Esophagus (tissue), 2 donors: ENCODE results near the gene ADD2. TPM values are rescaled to one million over a fixed set of nuclear protein-coding genes. Genes with fewer than 3 reads are reported as not detected.

Source experiments
- H3K27ac ChIP-seq, 2 donors: one replicate each; pipeline ENCODE4 v1.5.1; 2013; ENCODE audit warnings: low read depth in 2 of 2, mild to moderate bottlenecking in 2 of 2, inconsistent platforms in 1 of 2, low read length in 1 of 2, moderate library complexity in 1 of 2
- H3K27me3 ChIP-seq, 2 donors: one replicate each; pipeline ENCODE4 v1.6.1; 2013; ENCODE audit warnings: low read length in 2 of 2, control low read depth in 1 of 2, mild to moderate bottlenecking in 1 of 2; ENCODE audit not compliant: insufficient read depth in 2 of 2, control insufficient read depth in 1 of 2
- H3K36me3 ChIP-seq, 2 donors: one replicate each; pipeline ENCODE4 v1.6.1; 2013; ENCODE audit warnings: low read length in 1 of 2; ENCODE audit not compliant: control insufficient read depth in 2 of 2, insufficient read depth in 2 of 2
- H3K4me1 ChIP-seq, 2 donors: one replicate each; pipeline ENCODE4 v1.6.1; 2013; ENCODE audit warnings: low read length in 1 of 2; ENCODE audit not compliant: control insufficient read depth in 2 of 2, insufficient read depth in 2 of 2
- H3K4me3 ChIP-seq, 2 donors: one replicate each; pipeline ENCODE4 v1.5.1; 2013; ENCODE audit warnings: low read length in 2 of 2, mild to moderate bottlenecking in 2 of 2, low read depth in 1 of 2, moderate library complexity in 1 of 2
- H3K9me3 ChIP-seq, 2 donors: one replicate each; pipeline ENCODE4 v1.6.1; 2013; ENCODE audit warnings: mild to moderate bottlenecking in 2 of 2, low read depth in 1 of 2, low read length in 1 of 2, moderate library complexity in 1 of 2; ENCODE audit not compliant: control insufficient read depth in 2 of 2, insufficient read depth in 1 of 2
- WGBS, 2 donors: extraction: QIAGEN DNeasy Blood & Tissue Kit; methylation state at CpG; one replicate each; pipeline ENCODE4 v1.1.7; 2013; 5-methylcytosine and 5-hydroxymethylcytosine counted together
- polyA plus RNA-seq, 2 donors: library from polyadenylated mRNA; stranded (reverse); fragments of 200-250 nt; gene quantifications; one replicate each; pipeline ENCODE4 v1.2.3, GENCODE V29; 2013
- donor health status: healthy with polysubstance abuse.
- donor health status: Bipolar disorder and iron deficiency.

The ADD2 gene
- polyA plus RNA-seq, 2 donors: 0.09 to 0.12 TPM

DNA sequence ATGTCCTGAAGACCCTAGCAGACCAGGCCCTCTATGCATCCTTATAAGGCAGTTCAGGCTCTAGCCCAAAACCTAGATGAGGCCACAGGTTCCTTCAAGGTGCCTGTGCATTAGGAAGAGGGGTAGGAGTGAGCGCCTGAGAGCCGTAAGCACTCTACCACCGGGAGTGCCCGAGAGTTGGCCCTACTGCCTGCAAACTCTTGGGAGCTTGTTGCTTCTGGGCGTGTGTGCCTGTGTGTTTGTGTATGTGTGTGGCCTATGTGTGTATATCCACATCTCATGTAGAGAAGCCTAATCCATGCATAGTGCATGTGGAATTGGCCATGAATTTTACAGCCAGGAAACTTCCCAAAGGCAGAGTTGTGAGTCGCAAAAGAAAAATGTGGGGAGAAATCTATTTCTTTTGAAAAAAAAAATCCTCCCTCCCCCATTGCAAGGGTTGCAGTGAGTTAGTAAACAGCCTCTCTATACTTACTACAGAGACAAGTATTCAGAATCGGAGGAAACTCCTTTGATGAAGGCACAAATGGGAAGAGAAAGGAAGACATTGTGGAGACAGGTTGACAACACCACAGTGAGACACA, 96.8 kb downstream of the ADD2 start:
- WGBS, 2 donors: 88% methylated on average over 7 of the region's 7 CpGs

GRCh38 chr2:70670626-70671025, 97.4 kb downstream of the ADD2 start:
- no peaks in the 10 kb centered on the region for H3K27me3 ChIP-seq
- no peaks in the 10 kb centered on the region for H3K9me3 ChIP-seq
- no peak overlapping the region for H3K27ac ChIP-seq
- H3K4me3 ChIP-seq: no peak overlapping the region
- WGBS, 2 donors: 78 to 83% methylated on average over 3 of the region's 3 CpGs
- H3K36me3 ChIP-seq: no peaks in the 10 kb centered on the region
- no peaks in the 10 kb centered on the region for H3K4me1 ChIP-seq

More for the DNA sequence above, 96.8 kb downstream of the ADD2 start:
- Histone ChIP-seq H3K36me3 (no peaks in the 10 kb centered on the region), H3K27ac (no peak overlapping the region), H3K27me3 (no peaks in the 10 kb centered on the region), H3K9me3 (no peaks in the 10 kb centered on the region), H3K4me3 (no peak overlapping the region), H3K4me1 (no peaks in the 10 kb centered on the region)

GRCh38 chr2:70670202-70670601, 97.8 kb downstream of the ADD2 start:
- Histone ChIP-seq H3K9me3 (no peaks in the 10 kb centered on the region), H3K36me3 (no peaks in the 10 kb centered on the region), H3K4me3 (no peak overlapping the region), H3K27ac (no peak overlapping the region), H3K27me3 (no peaks in the 10 kb centered on the region), H3K4me1 (no peaks in the 10 kb centered on the region)
- WGBS, 2 donors: 80 to 83% methylated on average over 1 of the region's 1 CpG

DNA sequence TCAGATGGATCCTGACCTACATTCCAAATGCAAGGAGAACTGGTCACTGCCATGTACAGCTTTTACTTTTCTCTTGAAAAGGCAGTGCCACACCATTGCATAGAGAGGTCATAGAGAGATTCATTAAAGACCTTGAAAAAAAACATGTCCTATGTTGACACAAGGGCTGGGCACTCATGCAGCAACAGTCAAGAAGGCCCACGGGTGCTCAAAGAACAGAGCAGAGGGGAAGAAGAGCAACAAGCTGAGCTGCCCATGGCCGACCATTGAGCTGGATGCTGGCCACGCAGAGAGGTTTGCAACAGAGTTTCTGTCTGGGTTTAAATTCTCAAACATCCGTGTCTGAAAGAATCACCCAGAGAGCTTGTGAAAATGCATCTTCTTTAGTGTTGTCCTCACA, 99.1 kb downstream of the ADD2 start:
- Histone ChIP-seq H3K27me3 (no peaks in the 10 kb centered on the region), H3K36me3 (no peaks in the 10 kb centered on the region), H3K4me1 (no peaks in the 10 kb centered on the region), H3K27ac (no peak overlapping the region), H3K9me3 (no peaks in the 10 kb centered on the region), H3K4me3 (no peak overlapping the region)
- WGBS, 2 donors: 84 to 86% methylated on average over 4 of the region's 4 CpGs

- 65 to 66% methylated on average over 3 of the region's 3 CpGs for WGBS, 2 donors
- H3K27ac ChIP-seq: no peak overlapping the region
Measured at GRCh38 chr2:70668432-70668831, 99.6 kb downstream of the ADD2 start.

DNA sequence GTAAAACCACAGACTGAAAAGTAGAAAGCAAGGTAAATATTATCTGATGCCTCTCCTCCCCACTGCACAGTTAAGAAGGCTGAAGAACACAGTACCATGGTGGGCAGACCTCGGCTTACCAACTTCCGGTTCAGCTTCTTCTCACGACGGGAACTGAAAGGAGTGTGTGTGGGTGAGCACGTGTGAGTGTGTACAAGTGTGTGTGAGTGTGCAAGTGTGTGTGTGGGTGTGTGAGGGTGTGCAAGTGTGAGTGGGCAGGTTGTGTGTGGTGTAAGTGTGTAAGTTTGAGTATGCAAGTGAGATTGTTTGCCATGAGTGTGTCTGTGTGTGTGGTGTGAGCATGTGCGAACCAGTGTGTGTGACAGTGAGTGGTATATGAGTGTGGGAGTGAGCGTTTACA, 103.5 kb downstream of the ADD2 start:
- H3K4me1 ChIP-seq: no peaks in the 10 kb centered on the region
- no peaks in the 10 kb centered on the region for H3K27me3 ChIP-seq
- no peaks in the 10 kb centered on the region for H3K36me3 ChIP-seq
- 76 to 78% methylated on average over 7 of the region's 7 CpGs for WGBS, 2 donors
- H3K4me3 ChIP-seq: no peak overlapping the region
- H3K27ac ChIP-seq: no peak overlapping the region
- H3K9me3 ChIP-seq: no peaks in the 10 kb centered on the region

More at GRCh38 chr2:70668432-70668831, 99.6 kb downstream of the ADD2 start:
- Histone ChIP-seq H3K36me3 (no peaks in the 10 kb centered on the region), H3K4me3 (no peak overlapping the region), H3K9me3 (no peaks in the 10 kb centered on the region), H3K4me1 (no peaks in the 10 kb centered on the region), H3K27me3 (no peaks in the 10 kb centered on the region)

GRCh38 chr2:70663411-70663810, 104.6 kb downstream of the ADD2 start:
- WGBS, 2 donors: 89 to 90% methylated on average over 9 to 10 of the region's 10 CpGs
- Histone ChIP-seq H3K27me3 (no peaks in the 10 kb centered on the region), H3K36me3 (no peaks in the 10 kb centered on the region), H3K4me3 (no peak overlapping the region), H3K9me3 (no peaks in the 10 kb centered on the region), H3K4me1 (no peaks in the 10 kb centered on the region), H3K27ac (no peak overlapping the region)

GRCh38 chr2:70659551-70659950, 108.4 kb downstream of the ADD2 start:
- no peaks in the 10 kb centered on the region for H3K9me3 ChIP-seq
- no peaks in the 10 kb centered on the region for H3K36me3 ChIP-seq
- 88 to 92% methylated on average over 5 of the region's 5 CpGs for WGBS, 2 donors
- H3K27me3 ChIP-seq: no peaks in the 10 kb centered on the region
- H3K27ac ChIP-seq: no peak overlapping the region
- H3K4me1 ChIP-seq: no peaks in the 10 kb centered on the region
- no peak overlapping the region for H3K4me3 ChIP-seq

GRCh38 chr2:70658476-70658875, 109.5 kb downstream of the ADD2 start:
- Histone ChIP-seq H3K27ac (no peak overlapping the region), H3K9me3 (no peaks in the 10 kb centered on the region)
- 48 to 54% methylated on average over 2 of the region's 2 CpGs for WGBS, 2 donors

GRCh38 chr2:70657246-70657645, 110.8 kb downstream of the ADD2 start:
- no peak overlapping the region for H3K27ac ChIP-seq
- H3K4me1 ChIP-seq: no peaks in the 10 kb centered on the region
- WGBS, 2 donors: 52 to 63% methylated on average over 5 of the region's 5 CpGs
- no peaks in the 10 kb centered on the region for H3K27me3 ChIP-seq
- no peak overlapping the region for H3K4me3 ChIP-seq
- H3K36me3 ChIP-seq: no peaks in the 10 kb centered on the region
- H3K9me3 ChIP-seq: no peaks in the 10 kb centered on the region

More at GRCh38 chr2:70658476-70658875, 109.5 kb downstream of the ADD2 start:
- no peaks in the 10 kb centered on the region for H3K4me1 ChIP-seq
- H3K27me3 ChIP-seq: no peaks in the 10 kb centered on the region
- H3K4me3 ChIP-seq: no peak overlapping the region
- no peaks in the 10 kb centered on the region for H3K36me3 ChIP-seq
